GM12875 (cell line): ENCODE results near the gene STARD13.
A peak's percentile ranks its signal among the peaks of the same experiment; 100 is the strongest.

Experiments used
- H3K4me3 ChIP-seq: one replicate; pipeline ENCODE4 v1.5.1; 2011; ENCODE audit warnings: low read depth, low read length, control low read depth
- TF ChIP-seq, protein P1 (sequence below): IDR thresholded peaks from 2 replicates; pipeline ENCODE4 v1.5.1; 2011; ENCODE audit warnings: low read depth, mild to moderate bottlenecking, control low read depth, inconsistent platforms, low read length, moderate library complexity, borderline replicate concordance; ENCODE audit not compliant: insufficient read depth

Gene STARD13

GRCh38 chr13:33207615-33207961 lies 78.0 kb downstream of the STARD13 start:
- TF ChIP-seq, protein P1, sequence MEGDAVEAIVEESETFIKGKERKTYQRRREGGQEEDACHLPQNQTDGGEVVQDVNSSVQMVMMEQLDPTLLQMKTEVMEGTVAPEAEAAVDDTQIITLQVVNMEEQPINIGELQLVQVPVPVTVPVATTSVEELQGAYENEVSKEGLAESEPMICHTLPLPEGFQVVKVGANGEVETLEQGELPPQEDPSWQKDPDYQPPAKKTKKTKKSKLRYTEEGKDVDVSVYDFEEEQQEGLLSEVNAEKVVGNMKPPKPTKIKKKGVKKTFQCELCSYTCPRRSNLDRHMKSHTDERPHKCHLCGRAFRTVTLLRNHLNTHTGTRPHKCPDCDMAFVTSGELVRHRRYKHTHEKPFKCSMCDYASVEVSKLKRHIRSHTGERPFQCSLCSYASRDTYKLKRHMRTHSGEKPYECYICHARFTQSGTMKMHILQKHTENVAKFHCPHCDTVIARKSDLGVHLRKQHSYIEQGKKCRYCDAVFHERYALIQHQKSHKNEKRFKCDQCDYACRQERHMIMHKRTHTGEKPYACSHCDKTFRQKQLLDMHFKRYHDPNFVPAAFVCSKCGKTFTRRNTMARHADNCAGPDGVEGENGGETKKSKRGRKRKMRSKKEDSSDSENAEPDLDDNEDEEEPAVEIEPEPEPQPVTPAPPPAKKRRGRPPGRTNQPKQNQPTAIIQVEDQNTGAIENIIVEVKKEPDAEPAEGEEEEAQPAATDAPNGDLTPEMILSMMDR = no peak
- no peak overlapping the region for H3K4me3 ChIP-seq

DNA sequence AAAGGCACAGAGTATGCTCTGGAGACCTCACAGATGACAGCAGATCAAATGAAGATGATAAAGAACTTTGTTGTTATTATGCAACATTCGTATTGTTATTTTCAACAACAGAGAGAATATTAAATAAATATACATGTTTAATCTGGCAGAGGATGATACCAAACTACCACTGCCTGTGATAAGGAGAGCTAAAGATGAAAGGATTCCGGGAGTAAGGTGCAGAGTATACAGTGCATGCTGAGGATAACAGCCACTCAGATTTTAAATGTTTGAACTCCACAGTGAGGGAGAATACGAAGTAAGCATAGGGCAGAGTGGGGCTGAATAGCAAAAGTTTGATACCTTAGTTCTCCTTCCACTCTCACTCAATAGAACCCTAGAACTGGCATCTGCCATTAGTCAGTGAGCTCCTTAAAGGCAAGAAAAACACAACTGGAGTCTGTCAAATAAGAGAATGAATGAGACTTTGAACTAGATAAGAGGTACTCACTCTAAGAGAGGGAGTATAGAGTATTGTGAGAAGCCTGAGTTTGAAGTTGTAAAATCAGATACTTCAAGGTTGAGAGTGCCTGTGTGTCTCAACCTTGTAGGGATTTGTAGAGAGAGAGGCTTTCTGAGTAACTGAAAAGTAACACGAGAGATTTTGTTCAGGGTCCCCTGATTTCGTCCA lies 78.5 kb downstream of the STARD13 start:
- TF ChIP-seq, protein P1 = no peak
- no peak overlapping the region for H3K4me3 ChIP-seq

DNA sequence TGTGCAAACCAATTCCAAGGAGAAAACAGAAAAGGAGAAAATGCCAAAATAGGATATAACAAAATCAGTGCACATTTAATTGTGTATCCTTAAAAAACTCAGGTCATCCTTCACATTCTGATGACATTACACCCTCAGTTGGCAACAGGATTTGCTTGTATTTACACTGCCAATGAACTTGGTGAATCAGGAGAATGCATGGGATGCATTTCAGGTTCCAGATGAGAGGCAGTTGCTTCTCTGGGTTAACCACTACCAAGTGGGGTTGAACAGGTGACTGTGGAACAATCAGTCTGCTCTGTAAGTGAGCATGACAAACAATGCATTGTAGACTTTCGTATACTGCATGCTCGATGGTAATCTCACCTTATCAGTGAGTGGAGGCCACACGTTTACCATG lies 79.1 kb downstream of the STARD13 start:
- no peak overlapping the region for H3K4me3 ChIP-seq
- TF ChIP-seq, protein P1 = no peak

- TF ChIP-seq, protein P1 = no peak
- peak overlapping the region; percentile 54 for H3K4me3 ChIP-seq
Observed at GRCh38 chr13:33205804-33206221, 79.7 kb downstream of the STARD13 start.

DNA sequence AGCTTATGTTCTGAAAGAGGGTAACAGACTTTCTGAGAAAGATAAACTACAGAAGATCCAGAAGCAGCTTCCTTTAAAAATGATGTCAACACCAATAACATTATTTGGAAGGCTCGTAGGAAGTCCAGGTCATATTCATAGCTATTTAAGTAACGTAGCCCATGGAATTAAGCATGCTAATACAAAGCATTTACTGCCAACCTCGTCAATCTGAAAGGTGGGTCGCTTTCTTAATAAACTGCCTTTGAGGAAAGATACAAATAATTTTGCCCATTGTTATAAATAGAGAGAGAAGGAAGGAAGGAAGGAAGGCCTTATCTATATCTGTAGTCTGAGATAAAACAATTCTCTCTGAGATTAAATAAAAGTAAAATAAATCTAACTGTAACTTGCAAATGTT lies 80.3 kb downstream of the STARD13 start:
- TF ChIP-seq, protein P1 = no peak
- peak overlapping the region; percentile 54 for H3K4me3 ChIP-seq

- TF ChIP-seq, protein P1 = no peak
- H3K4me3 ChIP-seq = peak overlapping the region; percentile 54
Observed at GRCh38 chr13:33204130-33204927, 81.2 kb downstream of the STARD13 start.
